Measurements from ENCODE around the gene SMDT1. TPM values are rescaled to one million over a fixed set of nuclear protein-coding genes. Genes with fewer than 3 reads are reported as not detected.
A peak's percentile ranks its signal among the peaks of the same experiment; 100 is the strongest.
"Not testable (repeated sequence)": the region's sequence is repeated elsewhere in the genome, so short reads cannot be mapped to it uniquely, and the experiment has no call there.

The SMDT1 gene
- polyA plus RNA-seq, 1 of the 3 experiments (the other 2 are of a cell fraction): 29.8 TPM

DNA sequence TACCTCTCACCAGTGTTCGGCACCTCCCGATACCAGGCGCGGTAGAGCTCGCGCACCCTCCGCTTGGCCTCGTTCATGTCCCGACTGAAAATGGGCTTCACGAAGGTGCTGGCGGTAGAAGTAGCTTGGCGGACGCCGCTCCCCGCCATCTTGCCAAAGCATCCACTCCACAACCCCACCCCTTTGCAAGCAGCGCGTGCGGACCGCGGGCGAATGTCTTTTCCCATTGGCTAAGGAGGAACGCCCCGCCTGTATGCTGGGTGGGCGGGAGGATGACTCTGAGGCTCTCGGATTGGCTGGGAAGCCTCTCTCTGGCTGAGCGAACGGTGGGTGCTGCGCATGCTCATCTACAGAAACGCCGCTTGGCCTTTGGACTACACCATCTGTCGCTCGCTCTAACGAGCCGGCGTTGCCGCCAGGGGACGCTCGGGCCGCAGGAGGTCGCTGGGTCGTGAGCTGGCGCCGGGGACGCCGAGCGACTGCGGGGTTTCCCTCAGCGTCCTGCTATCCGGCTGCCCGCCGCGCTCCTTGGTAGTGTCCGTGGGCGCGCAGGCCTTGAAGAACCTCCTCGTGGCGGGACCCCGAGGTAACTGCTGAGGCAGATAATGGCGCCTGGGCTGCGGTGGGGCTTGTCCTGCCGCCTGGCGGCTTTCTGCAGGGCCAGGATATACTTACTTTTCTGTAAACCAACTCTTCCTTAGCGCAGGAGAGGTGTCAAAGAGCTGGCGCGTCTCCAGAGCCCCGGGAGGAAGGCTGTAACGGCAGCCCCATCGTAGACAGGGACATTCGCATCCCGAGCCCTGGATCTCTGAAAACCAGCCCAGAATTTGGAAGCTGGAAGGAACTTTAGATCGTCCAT is 11.3 kb downstream of the SMDT1 start, which contains the start of gene NDUFA6 (continued):
- TF ChIP-seq USF2 (IDR thresholded peaks at IDR 0.05; ENCODE audit: borderline replicate concordance, low read depth, low read length) (no peak), NFIC (IDR thresholded peaks at IDR 0.05; ENCODE audit: borderline replicate concordance) (no peak)
- TF ChIP-seq, protein P1, sequence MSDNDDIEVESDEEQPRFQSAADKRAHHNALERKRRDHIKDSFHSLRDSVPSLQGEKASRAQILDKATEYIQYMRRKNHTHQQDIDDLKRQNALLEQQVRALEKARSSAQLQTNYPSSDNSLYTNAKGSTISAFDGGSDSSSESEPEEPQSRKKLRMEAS (IDR thresholded peaks at IDR 0.05; ENCODE audit: low read depth): 0 out of 2 replicates have a peak, but pooled peaks have one; percentile 46
- TF ChIP-seq, protein P2, sequence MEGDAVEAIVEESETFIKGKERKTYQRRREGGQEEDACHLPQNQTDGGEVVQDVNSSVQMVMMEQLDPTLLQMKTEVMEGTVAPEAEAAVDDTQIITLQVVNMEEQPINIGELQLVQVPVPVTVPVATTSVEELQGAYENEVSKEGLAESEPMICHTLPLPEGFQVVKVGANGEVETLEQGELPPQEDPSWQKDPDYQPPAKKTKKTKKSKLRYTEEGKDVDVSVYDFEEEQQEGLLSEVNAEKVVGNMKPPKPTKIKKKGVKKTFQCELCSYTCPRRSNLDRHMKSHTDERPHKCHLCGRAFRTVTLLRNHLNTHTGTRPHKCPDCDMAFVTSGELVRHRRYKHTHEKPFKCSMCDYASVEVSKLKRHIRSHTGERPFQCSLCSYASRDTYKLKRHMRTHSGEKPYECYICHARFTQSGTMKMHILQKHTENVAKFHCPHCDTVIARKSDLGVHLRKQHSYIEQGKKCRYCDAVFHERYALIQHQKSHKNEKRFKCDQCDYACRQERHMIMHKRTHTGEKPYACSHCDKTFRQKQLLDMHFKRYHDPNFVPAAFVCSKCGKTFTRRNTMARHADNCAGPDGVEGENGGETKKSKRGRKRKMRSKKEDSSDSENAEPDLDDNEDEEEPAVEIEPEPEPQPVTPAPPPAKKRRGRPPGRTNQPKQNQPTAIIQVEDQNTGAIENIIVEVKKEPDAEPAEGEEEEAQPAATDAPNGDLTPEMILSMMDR (IDR thresholded peaks at IDR 0.05): peak; percentile 65

GRCh38 chr22:42091455-42091782 is 11.9 kb downstream of the SMDT1 start:
- Histone ChIP-seq H3K9me2 (no peaks in the 10 kb centered on the region), H2AFZ (ENCODE audit: low read depth) (peak overlapping the region; percentile 68; the same call in 1 of the 2 replicates), H4K20me1 (ENCODE audit: insufficient read depth) (no peaks in the 10 kb centered on the region), H3K4me1 (ENCODE audit: control insufficient read depth in 1 of 2, insufficient read depth in 2 of 2, low read depth in 1 of 2, low read length in 1 of 2) (peaks cover 0 to 4% of the 10 kb centered on the region in 2 experiments; a peak in 1 of 4 replicates), H3F3A (replicated peaks; ENCODE audit: insufficient read depth) (peaks cover 9% of the 10 kb centered on the region), H3K9ac (peak overlapping the region; percentile 56), H3K79me2 (ENCODE audit: insufficient read depth) (peaks cover 27% of the 10 kb centered on the region), H3K4me2 (peak overlapping the region; percentile 81), H3K9me3 (no peaks in the 10 kb centered on the region), H3K27me3 (ENCODE audit: insufficient read depth) (no peaks in the 10 kb centered on the region), H3K4me3 (ENCODE audit: low read depth in 2 of 2, low read length in 1 of 2) (peak overlapping the region; percentile 50 to 74), H3K36me3 (replicated peaks in 1 of 2; ENCODE audit: control insufficient read depth in 1 of 2, insufficient read depth in 2 of 2, low read length in 1 of 2) (peaks cover 6 to 8% of the 10 kb centered on the region in 2 experiments), H3K27ac (ENCODE audit: low read depth in 2 of 2, low read length in 1 of 2) (peak overlapping the region; percentile 50 to 62; a peak in 3 of 4 replicates)
- ChIA-PET POLR2A (interaction anchor here (0.9 to 2.1 kb wide), 3 partner anchors 11 to 353 kb away, joined by 3 to 8 read pairs (median 8); no protein-coding TSS in a partner anchor), CTCF (interaction anchor here (0.6 to 2.1 kb wide), 22 partner anchors 9 to 382 kb away, joined by 3 to 28 read pairs (median 3); partner anchors contain the start of genes CENPM, SMDT1 and SMIM45)
- DNase-seq: no peak
- no peak for TF ChIP-seq GABPA (IDR thresholded peaks at IDR 0.05; ENCODE audit: low read depth)
- 78% methylated on average over 1 of the region's 7 CpGs for WGBS (ENCODE audit: low lambda C conversion rate)

DNA sequence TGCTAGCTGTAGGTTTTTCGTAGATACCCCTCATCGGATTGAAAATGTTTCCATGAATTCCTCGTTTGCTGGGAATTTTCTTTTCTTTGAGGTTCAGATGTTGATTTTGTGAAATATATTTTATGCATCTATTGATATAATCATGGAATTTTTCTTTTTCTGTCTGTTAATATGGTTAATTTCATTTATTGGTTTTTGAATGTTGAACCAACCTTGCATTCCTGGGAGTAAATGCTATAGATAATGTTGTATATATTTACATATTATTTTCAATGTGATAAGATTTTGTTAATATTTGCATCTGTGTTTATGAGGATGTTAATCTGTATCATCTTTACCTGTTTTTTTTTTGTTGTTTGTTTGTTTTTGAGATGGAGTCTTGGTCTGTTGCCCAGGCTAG is 21.7 kb downstream of the SMDT1 start:
- no peak overlapping the region for H3K27ac ChIP-seq (ENCODE audit: low read depth in 2 of 2, low read length in 1 of 2)
- H3K9me2 ChIP-seq: no peaks in the 10 kb centered on the region
- no peak for DNase-seq
- H3K36me3 ChIP-seq (replicated peaks in 1 of 2; ENCODE audit: control insufficient read depth in 1 of 2, insufficient read depth in 2 of 2, low read length in 1 of 2): no peaks in the 10 kb centered on the region
- no peaks in the 10 kb centered on the region for H3F3A ChIP-seq (replicated peaks; ENCODE audit: insufficient read depth)
- H3K9ac ChIP-seq: no peak overlapping the region
- 0 out of 2 replicates have a peak, but pooled peaks cover 3% of the 10 kb centered on the region for H3K9me3 ChIP-seq
- H3K4me3 ChIP-seq (ENCODE audit: low read depth in 2 of 2, low read length in 1 of 2): no peak overlapping the region
- CTCF ChIA-PET: interaction anchor here (1.3 kb wide), 1 partner anchor 10 kb away, joined by 4 read pairs; no protein-coding TSS in a partner anchor
- no peaks in the 10 kb centered on the region for H3K27me3 ChIP-seq (ENCODE audit: insufficient read depth)
- TF ChIP-seq, protein P3, sequence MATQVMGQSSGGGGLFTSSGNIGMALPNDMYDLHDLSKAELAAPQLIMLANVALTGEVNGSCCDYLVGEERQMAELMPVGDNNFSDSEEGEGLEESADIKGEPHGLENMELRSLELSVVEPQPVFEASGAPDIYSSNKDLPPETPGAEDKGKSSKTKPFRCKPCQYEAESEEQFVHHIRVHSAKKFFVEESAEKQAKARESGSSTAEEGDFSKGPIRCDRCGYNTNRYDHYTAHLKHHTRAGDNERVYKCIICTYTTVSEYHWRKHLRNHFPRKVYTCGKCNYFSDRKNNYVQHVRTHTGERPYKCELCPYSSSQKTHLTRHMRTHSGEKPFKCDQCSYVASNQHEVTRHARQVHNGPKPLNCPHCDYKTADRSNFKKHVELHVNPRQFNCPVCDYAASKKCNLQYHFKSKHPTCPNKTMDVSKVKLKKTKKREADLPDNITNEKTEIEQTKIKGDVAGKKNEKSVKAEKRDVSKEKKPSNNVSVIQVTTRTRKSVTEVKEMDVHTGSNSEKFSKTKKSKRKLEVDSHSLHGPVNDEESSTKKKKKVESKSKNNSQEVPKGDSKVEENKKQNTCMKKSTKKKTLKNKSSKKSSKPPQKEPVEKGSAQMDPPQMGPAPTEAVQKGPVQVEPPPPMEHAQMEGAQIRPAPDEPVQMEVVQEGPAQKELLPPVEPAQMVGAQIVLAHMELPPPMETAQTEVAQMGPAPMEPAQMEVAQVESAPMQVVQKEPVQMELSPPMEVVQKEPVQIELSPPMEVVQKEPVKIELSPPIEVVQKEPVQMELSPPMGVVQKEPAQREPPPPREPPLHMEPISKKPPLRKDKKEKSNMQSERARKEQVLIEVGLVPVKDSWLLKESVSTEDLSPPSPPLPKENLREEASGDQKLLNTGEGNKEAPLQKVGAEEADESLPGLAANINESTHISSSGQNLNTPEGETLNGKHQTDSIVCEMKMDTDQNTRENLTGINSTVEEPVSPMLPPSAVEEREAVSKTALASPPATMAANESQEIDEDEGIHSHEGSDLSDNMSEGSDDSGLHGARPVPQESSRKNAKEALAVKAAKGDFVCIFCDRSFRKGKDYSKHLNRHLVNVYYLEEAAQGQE (IDR thresholded peaks at IDR 0.05; ENCODE audit: low read depth, low read length): no peak
- no peak for TF ChIP-seq GATA2 (CRISPR knock-in tag; IDR thresholded peaks at IDR 0.05)
- no peaks in the 10 kb centered on the region for H3K79me2 ChIP-seq (ENCODE audit: insufficient read depth)
- H2AFZ ChIP-seq (ENCODE audit: low read depth): no peak overlapping the region
- H3K4me1 ChIP-seq (ENCODE audit: control insufficient read depth in 1 of 2, insufficient read depth in 2 of 2, low read depth in 1 of 2, low read length in 1 of 2): no peaks in the 10 kb centered on the region
- POLR2A ChIA-PET: no interaction called here
- no peaks in the 10 kb centered on the region for H4K20me1 ChIP-seq (ENCODE audit: insufficient read depth)
- 80% methylated on average over 3 of the region's 3 CpGs for WGBS (ENCODE audit: low lambda C conversion rate)
- no peak overlapping the region for H3K4me2 ChIP-seq

GRCh38 chr22:42104332-42104860 is 24.9 kb downstream of the SMDT1 start:
- H4K20me1 ChIP-seq (ENCODE audit: insufficient read depth); H3K4me1 ChIP-seq (ENCODE audit: control insufficient read depth in 1 of 2, insufficient read depth in 2 of 2, low read depth in 1 of 2, low read length in 1 of 2); H3K79me2 ChIP-seq (ENCODE audit: insufficient read depth); POLR2A ChIA-PET; H3K9me2 ChIP-seq; H3K36me3 ChIP-seq (replicated peaks in 1 of 2; ENCODE audit: control insufficient read depth in 1 of 2, insufficient read depth in 2 of 2, low read length in 1 of 2); H3K9me3 ChIP-seq; H3K27me3 ChIP-seq (ENCODE audit: insufficient read depth); H2AFZ ChIP-seq (ENCODE audit: low read depth); H3K27ac ChIP-seq (ENCODE audit: low read depth in 2 of 2, low read length in 1 of 2); H3F3A ChIP-seq (replicated peaks; ENCODE audit: insufficient read depth); H3K4me2 ChIP-seq; DNase-seq; H3K9ac ChIP-seq; H3K4me3 ChIP-seq (ENCODE audit: low read depth in 2 of 2, low read length in 1 of 2): not testable (repeated sequence)
- WGBS (ENCODE audit: low lambda C conversion rate): 72% methylated on average over 6 of the region's 6 CpGs
- CTCF ChIA-PET: interaction anchor here (0.6 kb wide), 1 partner anchor 9 kb away, joined by 3 read pairs; no protein-coding TSS in a partner anchor

Measured in SK-N-SH (cell line).